ENCODE results near the gene TRIO.

TRIO gene

DNA sequence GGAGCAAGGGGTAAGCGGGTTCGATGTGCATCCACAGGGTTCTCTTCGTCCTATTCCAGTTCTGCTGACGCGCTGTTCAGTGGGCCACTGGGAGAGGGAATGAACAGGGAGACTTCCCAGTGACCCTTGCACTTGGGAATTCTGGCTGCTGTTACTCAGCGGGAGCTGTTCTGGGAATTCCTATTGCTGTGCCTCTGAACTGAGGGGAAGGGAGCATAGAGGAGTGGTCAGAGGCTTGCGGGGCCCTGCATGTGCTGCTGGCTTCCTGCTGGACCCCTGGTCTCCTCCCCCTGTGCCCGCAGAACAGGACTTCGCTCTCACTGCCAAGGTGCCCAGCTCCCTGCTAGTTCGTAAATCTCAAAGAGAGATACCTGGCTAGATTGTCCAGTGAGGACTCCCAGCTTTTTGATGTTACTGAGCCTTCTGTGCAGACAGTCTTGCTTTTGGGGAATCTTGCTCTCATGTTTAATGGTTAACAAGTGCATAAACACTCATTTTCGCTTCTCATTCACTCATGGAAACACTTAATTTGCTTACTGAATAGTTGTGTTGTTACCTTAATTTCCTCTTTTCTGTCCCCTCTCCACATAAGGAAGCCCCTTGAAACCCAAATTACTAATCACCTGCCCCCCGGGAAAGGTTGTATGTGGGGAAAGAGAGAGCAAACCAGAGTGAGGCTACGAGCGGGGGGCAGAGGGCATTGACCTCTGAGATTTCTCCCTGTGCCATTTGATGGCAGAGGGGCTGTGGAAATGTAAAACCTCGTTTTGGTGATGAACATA lies 5.9 kb downstream of the TRIO start:
- peak overlapping the region; percentile 9 for H3K27ac ChIP-seq
- ChIA-PET CTCF (no interaction called here), POLR2A (ENCODE audit: low non-redundant PET) (no interaction called here)
- no peak for DNase-seq (ENCODE audit: low spot score)
- TF ChIP-seq CTCF (conservative IDR thresholded peaks at IDR 0.05; ENCODE audit: low read depth) = no peak

GRCh38 chr5:14149672-14150274 lies 6.6 kb downstream of the TRIO start:
- no peak overlapping the region for H3K27ac ChIP-seq
- DNase-seq (ENCODE audit: low spot score) = no peak
- TF ChIP-seq CTCF (conservative IDR thresholded peaks at IDR 0.05; ENCODE audit: low read depth) = no peak
- ChIA-PET CTCF (no interaction called here), POLR2A (ENCODE audit: low non-redundant PET) (no interaction called here)

GRCh38 chr5:14151416-14151815 lies 8.3 kb downstream of the TRIO start:
- DNase-seq (ENCODE audit: low spot score) = no peak
- TF ChIP-seq CTCF (conservative IDR thresholded peaks at IDR 0.05; ENCODE audit: low read depth) = no peak
- H3K27ac ChIP-seq = no peak overlapping the region
- ChIA-PET POLR2A (ENCODE audit: low non-redundant PET) (no interaction called here), CTCF (no interaction called here)

DNA sequence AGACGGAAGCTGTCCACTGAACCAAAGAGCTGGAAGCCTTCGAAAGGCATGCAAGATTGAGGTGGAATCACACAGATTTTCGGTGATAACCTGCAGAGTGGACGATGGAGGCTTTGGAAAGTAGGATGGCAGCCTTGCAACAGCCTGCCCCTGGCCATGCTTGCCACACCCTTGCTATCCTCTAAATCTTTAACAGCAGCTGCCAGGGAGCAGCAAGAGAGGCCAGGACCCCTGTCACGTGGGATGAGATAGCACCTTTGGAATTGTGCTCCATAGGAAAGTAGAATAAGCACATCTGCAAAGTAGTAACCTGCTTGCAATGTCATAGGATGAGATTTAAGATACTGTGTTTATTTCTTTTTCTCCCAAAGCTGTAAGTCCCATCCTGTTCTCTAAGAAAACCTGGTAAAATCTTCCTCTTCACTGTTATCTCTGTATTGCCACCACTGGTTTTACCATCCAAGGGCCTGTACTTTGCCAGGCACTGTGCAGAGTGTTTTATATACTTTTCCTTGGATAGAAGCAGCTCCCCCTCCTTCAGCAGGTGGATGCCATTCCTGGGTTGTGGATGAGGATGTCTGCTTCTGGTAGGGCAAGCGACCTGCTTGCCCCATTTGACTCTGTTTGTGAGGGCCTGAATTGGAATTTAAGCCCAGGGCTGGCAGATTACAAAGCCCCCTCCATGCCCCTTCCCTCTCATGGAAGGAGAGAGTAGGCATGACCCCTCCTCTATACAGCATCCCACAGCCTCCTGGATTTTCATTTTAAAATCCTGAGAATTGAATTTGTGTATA lies 10.1 kb downstream of the TRIO start:
- ChIA-PET POLR2A (ENCODE audit: low non-redundant PET) (no interaction called here), CTCF (no interaction called here)
- peak overlapping the region; percentile 75 for H3K27ac ChIP-seq
- no peak for DNase-seq (ENCODE audit: low spot score)
- TF ChIP-seq CTCF (conservative IDR thresholded peaks at IDR 0.05; ENCODE audit: low read depth) = no peak

DNA sequence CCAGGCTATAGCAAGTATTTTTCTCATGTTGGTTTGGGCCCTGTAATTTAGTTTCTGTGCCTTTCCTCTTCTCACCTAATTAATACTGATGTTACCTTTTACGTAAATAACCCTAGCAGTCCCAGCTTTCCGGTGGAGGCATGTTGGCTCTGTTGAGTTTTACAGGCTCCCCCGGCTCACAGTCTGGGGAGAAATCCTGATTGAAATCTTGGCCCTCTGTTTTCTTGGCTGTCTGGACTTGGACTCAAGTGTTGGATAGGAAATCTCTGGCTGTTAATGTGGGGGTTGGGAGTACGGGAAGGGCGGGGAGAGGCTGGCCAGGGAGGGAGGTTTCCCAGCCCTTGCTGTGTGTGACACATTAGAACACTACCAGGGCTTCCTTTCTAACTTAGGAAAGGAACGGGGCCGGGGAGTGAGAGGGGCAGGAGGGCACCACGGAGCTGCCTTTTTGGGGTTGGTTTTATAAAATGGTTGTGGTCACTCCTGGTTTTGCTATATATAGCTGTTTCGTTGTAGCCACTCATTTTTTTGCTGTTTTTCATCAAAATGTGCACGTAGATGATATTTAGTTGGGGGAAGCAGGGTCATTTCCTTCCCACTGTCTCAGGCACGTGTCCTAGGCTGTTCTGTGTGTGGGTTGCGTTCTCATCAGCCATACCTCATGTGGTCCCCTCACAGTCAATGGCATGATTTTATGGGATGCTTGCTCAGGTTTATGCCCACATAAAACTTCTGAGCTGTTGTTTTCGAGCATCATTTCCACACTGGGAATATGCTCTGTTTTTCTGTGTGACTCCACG lies 11.0 kb downstream of the TRIO start:
- peak overlapping the region; percentile 75 for H3K27ac ChIP-seq
- ChIA-PET CTCF (interaction anchor here (0.6 kb wide), 1 partner anchor 31 kb away, joined by 3 read pairs; no protein-coding TSS in a partner anchor), POLR2A (ENCODE audit: low non-redundant PET) (no interaction called here)
- TF ChIP-seq CTCF (conservative IDR thresholded peaks at IDR 0.05; ENCODE audit: low read depth) = no peak
- DNase-seq (ENCODE audit: low spot score) = peak; percentile 61

DNA sequence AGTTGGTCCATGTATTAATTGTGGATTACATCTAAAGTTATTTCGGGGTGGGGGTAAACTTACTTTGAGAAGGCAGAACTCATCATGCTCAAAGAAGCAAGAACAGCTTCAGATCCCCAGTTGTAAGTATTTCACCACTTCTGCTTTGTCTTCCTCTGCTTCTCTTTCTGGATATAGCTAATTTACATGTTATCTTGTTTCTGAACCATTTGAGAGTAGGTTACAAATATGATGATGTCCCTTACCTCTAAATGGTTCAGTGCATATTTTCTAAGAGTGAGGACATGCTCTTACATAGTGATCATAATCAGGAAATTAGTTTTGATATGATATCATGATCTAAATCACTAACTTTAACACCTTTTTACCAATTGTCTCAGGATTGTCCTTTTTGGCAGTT lies 11.9 kb downstream of the TRIO start:
- POLR2A ChIA-PET (ENCODE audit: low non-redundant PET) = no interaction called here
- H3K27ac ChIP-seq = no peak overlapping the region
- no peak for TF ChIP-seq CTCF (conservative IDR thresholded peaks at IDR 0.05; ENCODE audit: low read depth)
- CTCF ChIA-PET = interaction anchor here (0.6 kb wide), 1 partner anchor 30 kb away, joined by 3 read pairs; no protein-coding TSS in a partner anchor
- no peak for DNase-seq (ENCODE audit: low spot score)

Data from RWPE1 (cell line).